ENCODE data around the gene TACC3.

DNA sequence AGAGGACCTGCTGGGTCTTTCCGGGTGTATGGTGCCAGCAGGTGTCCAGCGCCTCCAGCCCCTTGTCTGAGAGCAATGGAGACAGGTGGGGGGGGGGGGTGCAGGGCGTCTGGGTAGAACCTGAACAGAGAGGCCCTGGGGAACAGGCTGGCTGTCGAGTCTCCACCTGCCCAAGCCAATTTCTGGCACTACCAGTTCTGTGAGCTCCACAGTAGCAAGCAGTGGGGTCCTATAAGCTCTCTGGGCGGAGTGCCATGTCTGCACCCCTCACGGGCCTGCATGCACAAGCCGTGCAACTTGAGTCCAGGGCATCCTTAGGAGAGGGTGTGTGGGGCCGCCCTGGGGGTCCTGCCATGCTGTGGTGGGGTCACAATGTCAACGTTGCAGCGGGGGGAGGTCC lies 61.7 kb downstream of the TACC3 start:
- TF ChIP-seq EZH2phosphoT487 (IDR thresholded peaks at IDR 0.05; ENCODE audit: borderline replicate concordance, low read length) (no peak), CTCF (conservative IDR thresholded peaks at IDR 0.05; ENCODE audit: low read depth, low read length) (no peak)

Data from PC-3 (cell line).